Calu3 (cell line): ENCODE measurements around the gene RPUSD3. TPM values are rescaled to one million over a fixed set of nuclear protein-coding genes. Genes with fewer than 3 reads are reported as not detected.
A peak's percentile ranks its signal among the peaks of the same experiment; 100 is the strongest.

Experiments
- BruUV-seq: library from RNA; stranded (reverse); fragments of 400-500 nt; replicated peaks from 2 replicates; lab custom pipeline; 2021; lab: Mats Ljungman, UMichigan
- CTCF ChIA-PET: fragments of 300-600 bp; sonication (Branson Sonifier 250); formaldehyde crosslinking; loops from one replicate; lab custom pipeline; 2022; ENCODE audit warnings: antibody characterized with exemption; lab: Charles Lee
- DNase-seq: peaks from one replicate; pipeline ENCODE4 v3.0.0; 2022
- H3K27ac Mint-ChIP-seq: one replicate; pipeline ENCODE4 v1.8.0; 2022; ENCODE audit warnings: mixed read lengths; ENCODE audit not compliant: unreplicated experiment
- H3K27me3 Mint-ChIP-seq: one replicate; pipeline ENCODE4 v1.8.0; 2022; ENCODE audit warnings: mixed read lengths; ENCODE audit not compliant: unreplicated experiment
- H3K36me3 Mint-ChIP-seq: one replicate; pipeline ENCODE4 v1.8.0; 2022; ENCODE audit warnings: mild to moderate bottlenecking, moderate library complexity, mixed read lengths; ENCODE audit not compliant: insufficient read depth, unreplicated experiment
- H3K4me1 Mint-ChIP-seq: one replicate; pipeline ENCODE4 v1.8.0; 2022; ENCODE audit warnings: mild to moderate bottlenecking, low read depth, mixed read lengths; ENCODE audit not compliant: unreplicated experiment
- H3K4me3 Mint-ChIP-seq: one replicate; pipeline ENCODE4 v1.8.0; 2022; ENCODE audit warnings: mild to moderate bottlenecking, low read depth, moderate library complexity, mixed read lengths; ENCODE audit not compliant: unreplicated experiment
- H3K9me3 Mint-ChIP-seq: one replicate; pipeline ENCODE4 v1.8.0; 2022; ENCODE audit warnings: low read depth, mixed read lengths; ENCODE audit not compliant: unreplicated experiment
- intact Hi-C: fragments of 100-400 bp; cut with micrococcal nuclease; formaldehyde crosslinking; loops from one replicate; pipeline ENCODE4 v1.10.0; 2022; ENCODE audit not compliant: unreplicated experiment
- total RNA-seq: library from RNA; stranded (reverse); gene quantifications from 2 replicates; pipeline ENCODE4 v1.2.3, GENCODE V29; 2022
- TF ChIP-seq, protein P1 (sequence below): fragments of 200-600 bp; IDR thresholded peaks from one replicate; pipeline ENCODE4 v1.8.0; 2022; ENCODE audit warnings: antibody characterized with exemption; ENCODE audit not compliant: unreplicated experiment

RPUSD3 gene
- total RNA-seq, 1 experiment from 2014 or later = 41.7 TPM

DNA sequence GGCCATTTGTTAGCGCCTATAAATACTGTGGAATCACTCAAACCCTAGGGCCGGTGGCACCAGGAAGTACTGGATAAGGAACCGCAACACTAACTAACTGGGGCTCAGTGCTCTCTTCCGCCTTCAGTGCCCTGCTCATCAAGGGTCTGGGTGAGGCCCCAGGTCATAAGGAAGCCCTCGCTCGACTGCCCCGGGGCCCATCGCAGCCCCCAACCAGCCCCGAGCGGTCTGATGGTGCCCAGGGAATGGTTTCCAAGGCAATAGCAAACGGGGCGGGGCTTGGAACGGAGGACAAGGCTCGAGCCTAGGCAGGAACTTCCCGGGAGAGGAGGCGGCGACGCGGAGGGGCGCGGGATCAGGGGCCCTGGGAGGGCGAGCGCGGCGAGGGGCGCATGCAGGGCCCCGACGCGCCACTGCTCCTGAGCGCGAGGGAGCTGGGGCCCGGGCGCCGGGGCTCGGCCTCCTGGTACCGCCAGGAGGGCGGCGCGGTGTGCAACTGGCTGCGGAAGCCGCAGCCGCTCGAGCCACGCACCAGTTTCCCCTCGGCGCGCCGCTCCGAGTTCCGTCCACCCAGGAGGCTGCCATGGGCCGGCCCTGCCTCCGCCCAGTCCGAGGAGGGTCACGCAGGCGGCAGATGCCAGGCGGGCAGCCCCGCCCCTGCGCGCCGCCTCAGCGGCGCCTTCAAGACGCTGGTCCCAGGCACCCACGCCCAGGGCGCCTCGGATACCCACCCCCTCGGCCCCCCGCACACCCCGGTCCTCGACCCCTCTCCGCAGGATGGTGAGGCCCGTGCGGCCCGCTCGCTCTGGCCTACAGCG, 34.0 kb downstream of the RPUSD3 start, which contains the start of gene TTLL3:
Gene TTLL3, plus strand, starts transcription at position 648 of the 818 bp plus-strand sequence. CDS start 400 bp downstream, outside the sequence.
- Mint-ChIP-seq H3K27ac (peak within 1 kb of the TSS; percentile 84), H3K36me3 (peaks cover 60% of the 10 kb centered on the region), H3K4me3 (peak within 1 kb of the TSS; percentile 62), H3K4me1 (peaks cover 28% of the 10 kb centered on the region), H3K27me3 (no peaks in the 10 kb centered on the region), H3K9me3 (no peaks in the 10 kb centered on the region)
- CTCF ChIA-PET = no interaction called here
- intact Hi-C loops = no loop called here
- TF ChIP-seq, protein P1, sequence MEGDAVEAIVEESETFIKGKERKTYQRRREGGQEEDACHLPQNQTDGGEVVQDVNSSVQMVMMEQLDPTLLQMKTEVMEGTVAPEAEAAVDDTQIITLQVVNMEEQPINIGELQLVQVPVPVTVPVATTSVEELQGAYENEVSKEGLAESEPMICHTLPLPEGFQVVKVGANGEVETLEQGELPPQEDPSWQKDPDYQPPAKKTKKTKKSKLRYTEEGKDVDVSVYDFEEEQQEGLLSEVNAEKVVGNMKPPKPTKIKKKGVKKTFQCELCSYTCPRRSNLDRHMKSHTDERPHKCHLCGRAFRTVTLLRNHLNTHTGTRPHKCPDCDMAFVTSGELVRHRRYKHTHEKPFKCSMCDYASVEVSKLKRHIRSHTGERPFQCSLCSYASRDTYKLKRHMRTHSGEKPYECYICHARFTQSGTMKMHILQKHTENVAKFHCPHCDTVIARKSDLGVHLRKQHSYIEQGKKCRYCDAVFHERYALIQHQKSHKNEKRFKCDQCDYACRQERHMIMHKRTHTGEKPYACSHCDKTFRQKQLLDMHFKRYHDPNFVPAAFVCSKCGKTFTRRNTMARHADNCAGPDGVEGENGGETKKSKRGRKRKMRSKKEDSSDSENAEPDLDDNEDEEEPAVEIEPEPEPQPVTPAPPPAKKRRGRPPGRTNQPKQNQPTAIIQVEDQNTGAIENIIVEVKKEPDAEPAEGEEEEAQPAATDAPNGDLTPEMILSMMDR = no peak
- BruUV-seq = no TSS peak
- DNase-seq = peak; percentile 73

DNA sequence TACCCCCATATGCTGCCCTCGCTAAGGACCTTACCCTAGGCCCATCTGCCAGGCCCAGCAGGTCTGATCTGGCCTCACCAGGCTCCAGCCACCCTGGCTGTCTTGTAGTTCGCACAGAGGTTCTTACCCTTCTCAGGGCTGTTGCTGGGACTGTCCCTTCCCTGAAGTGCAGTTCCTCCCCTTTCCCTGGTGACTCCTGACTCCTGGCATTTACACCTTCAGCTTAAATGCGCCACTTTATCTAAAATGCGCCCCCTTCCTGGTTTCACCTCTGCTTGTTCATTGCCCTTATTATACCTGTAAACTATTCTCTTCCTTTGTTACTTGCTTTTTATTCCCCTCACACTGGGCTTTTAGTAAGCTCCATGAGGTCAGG, 34.6 kb downstream of the RPUSD3 start:
- peaks cover 28% of the 10 kb centered on the region for H3K4me1 Mint-ChIP-seq
- no peaks in the 10 kb centered on the region for H3K9me3 Mint-ChIP-seq
- H3K4me3 Mint-ChIP-seq = peak overlapping the region; percentile 62
- TF ChIP-seq, protein P1 = no peak
- peak; percentile 18 for DNase-seq
- peaks cover 66% of the 10 kb centered on the region for H3K36me3 Mint-ChIP-seq
- BruUV-seq = no TSS peak
- CTCF ChIA-PET = no interaction called here
- H3K27ac Mint-ChIP-seq = peak overlapping the region; percentile 84
- intact Hi-C loops = no loop called here
- H3K27me3 Mint-ChIP-seq = no peaks in the 10 kb centered on the region

DNA sequence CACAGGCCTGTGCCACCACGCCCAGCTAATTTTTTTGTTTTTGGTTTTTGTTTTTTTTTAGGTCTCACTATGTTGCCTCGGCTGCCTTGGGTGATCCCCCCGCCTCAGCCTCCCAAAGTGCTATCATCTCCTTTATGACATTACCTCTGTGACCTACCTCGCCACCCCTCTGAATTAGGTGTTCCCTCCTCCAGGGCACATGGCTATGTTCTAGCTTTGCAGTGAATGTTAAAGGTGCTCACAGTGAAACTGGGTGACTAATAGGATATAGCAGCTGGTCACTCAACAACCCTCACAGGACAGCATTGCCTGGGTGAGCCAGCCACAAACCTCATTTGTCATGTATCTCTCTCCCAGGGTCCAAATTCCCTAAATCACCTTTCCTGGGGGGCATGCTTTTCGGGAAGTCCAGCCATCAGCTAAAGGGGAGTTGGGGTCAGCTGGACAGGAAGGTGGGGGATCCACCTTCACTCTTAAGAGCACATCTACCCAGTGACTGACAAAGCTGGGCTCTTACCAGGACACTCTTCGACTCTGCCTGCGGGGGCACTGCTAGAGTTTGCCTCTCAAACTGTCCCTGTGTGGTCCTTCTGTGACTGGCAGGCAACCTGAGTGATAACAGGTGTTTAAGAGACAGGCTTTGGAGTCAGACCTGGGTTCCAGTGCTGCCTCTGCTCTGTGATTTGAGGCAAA, 35.3 kb downstream of the RPUSD3 start:
- Mint-ChIP-seq H3K27me3 (no peaks in the 10 kb centered on the region), H3K27ac (peak overlapping the region; percentile 84), H3K4me1 (peaks cover 28% of the 10 kb centered on the region), H3K9me3 (no peaks in the 10 kb centered on the region), H3K4me3 (no peak overlapping the region), H3K36me3 (peaks cover 68% of the 10 kb centered on the region)
- peak; percentile 55 for DNase-seq
- intact Hi-C loops = no loop called here
- TF ChIP-seq, protein P1 = no peak
- CTCF ChIA-PET = no interaction called here
- no TSS peak for BruUV-seq

DNA sequence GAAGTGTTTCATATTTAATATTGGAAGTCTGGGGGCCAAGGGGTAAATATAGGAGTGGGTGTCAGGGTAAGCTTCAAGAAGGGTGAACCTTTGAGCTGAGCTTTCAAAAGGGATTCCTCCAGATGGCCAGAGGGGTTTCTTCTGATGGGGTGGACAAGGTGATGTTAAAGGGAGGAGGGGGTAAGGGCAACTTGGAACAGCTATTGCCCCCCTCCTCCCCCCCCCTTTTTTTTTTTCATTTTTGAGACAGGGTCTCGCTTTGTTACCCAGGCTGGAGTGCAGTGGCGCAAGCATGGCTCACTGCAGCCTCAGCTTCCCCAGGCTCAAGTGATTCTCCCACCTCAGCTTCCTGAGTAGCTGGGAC, 35.8 kb downstream of the RPUSD3 start:
- CTCF ChIA-PET = interaction anchor here (0.7 kb wide), 1 partner anchor 31 kb away, joined by 3 read pairs; no protein-coding TSS in a partner anchor
- TF ChIP-seq, protein P1 = no peak

More for the DNA sequence above, 35.8 kb downstream of the RPUSD3 start:
- H3K36me3 Mint-ChIP-seq = peaks cover 74% of the 10 kb centered on the region
- no peak for DNase-seq
- no peak overlapping the region for H3K27ac Mint-ChIP-seq
- intact Hi-C loops = no loop called here
- H3K4me1 Mint-ChIP-seq = peaks cover 28% of the 10 kb centered on the region
- no peaks in the 10 kb centered on the region for H3K27me3 Mint-ChIP-seq
- H3K4me3 Mint-ChIP-seq = no peak overlapping the region
- BruUV-seq = no TSS peak
- H3K9me3 Mint-ChIP-seq = no peaks in the 10 kb centered on the region
